Activated naive CD8-positive, alpha-beta T cell treated with anti-CD3 and anti-CD28 coated beads, Interleukin-2, amount 10 ng/mL, durations not matched to agents 7 days and 5 days (primary cell): ENCODE results near the gene CEP164. TPM values are rescaled to one million over a fixed set of nuclear protein-coding genes. Genes with fewer than 3 reads are reported as not detected.

ENCODE experiments used
- ATAC-seq: fragments of 150-1000 bp; cut with Tn5 transposase; one replicate; pipeline ENCODE4 v1.10.0; 2021; ENCODE audit warnings: low read depth, moderate library complexity
- POLR2A ChIA-PET: fragments of 350-600 bp; sonication (Branson Sonifier 250); formaldehyde crosslinking; loops from one replicate; lab custom pipeline; 2021; ENCODE audit warnings: antibody characterized with exemption; lab: Charles Lee
- DNase-seq: peaks from one replicate; pipeline ENCODE4 v3.0.0; 2021
- H3K27ac Mint-ChIP-seq: one replicate; pipeline ENCODE4 v1.8.0; 2022; ENCODE audit warnings: mild to moderate bottlenecking, mixed read lengths
- H3K27me3 Mint-ChIP-seq: one replicate; pipeline ENCODE4 v1.8.0; 2022; ENCODE audit warnings: mild to moderate bottlenecking, moderate library complexity, mixed read lengths
- H3K36me3 Mint-ChIP-seq: one replicate; pipeline ENCODE4 v1.8.0; 2021; ENCODE audit warnings: mild to moderate bottlenecking, mixed read lengths
- H3K4me1 Mint-ChIP-seq: one replicate; pipeline ENCODE4 v1.8.0; 2021; ENCODE audit warnings: mixed read lengths
- H3K4me3 Mint-ChIP-seq: one replicate; pipeline ENCODE4 v1.8.0; 2022; ENCODE audit warnings: mild to moderate bottlenecking, moderate library complexity, mixed read lengths
- H3K9me3 Mint-ChIP-seq: one replicate; pipeline ENCODE4 v1.8.0; 2021; ENCODE audit warnings: mixed read lengths
- total RNA-seq, 2 experiments: library from RNA; stranded (reverse); gene quantifications; one replicate each; pipeline ENCODE4 v1.2.3, GENCODE V29; 2021

The CEP164 gene
- total RNA-seq, 2 experiments from 2014 or later: 37.5 to 37.7 TPM

GRCh38 chr11:117356126-117356890 is 28.7 kb downstream of the CEP164 start:
- Mint-ChIP-seq H3K4me3 (no peak overlapping the region), H3K4me1 (no peaks in the 10 kb centered on the region), H3K36me3 (peaks cover 11% of the 10 kb centered on the region), H3K27me3 (no peaks in the 10 kb centered on the region), H3K9me3 (no peaks in the 10 kb centered on the region), H3K27ac (no peak overlapping the region)
- no peak for DNase-seq
- no peak for ATAC-seq
- POLR2A ChIA-PET: no interaction called here

GRCh38 chr11:117361432-117361831 is 33.8 kb downstream of the CEP164 start:
- H3K36me3 Mint-ChIP-seq: peaks cover 19% of the 10 kb centered on the region
- DNase-seq (no peak), ATAC-seq (no peak)
- POLR2A ChIA-PET: no interaction called here
- no peaks in the 10 kb centered on the region for H3K9me3 Mint-ChIP-seq
- H3K27me3 Mint-ChIP-seq: no peaks in the 10 kb centered on the region
- H3K27ac Mint-ChIP-seq: no peak overlapping the region
- H3K4me3 Mint-ChIP-seq: no peak overlapping the region
- H3K4me1 Mint-ChIP-seq: no peaks in the 10 kb centered on the region

GRCh38 chr11:117366248-117366647 is 38.6 kb downstream of the CEP164 start:
- H3K4me3 Mint-ChIP-seq: no peak overlapping the region
- no peaks in the 10 kb centered on the region for H3K9me3 Mint-ChIP-seq
- H3K4me1 Mint-ChIP-seq: no peaks in the 10 kb centered on the region
- no peak overlapping the region for H3K27ac Mint-ChIP-seq
- no peak for DNase-seq
- H3K27me3 Mint-ChIP-seq: no peaks in the 10 kb centered on the region
- H3K36me3 Mint-ChIP-seq: peaks cover 18% of the 10 kb centered on the region
- ATAC-seq: no peak
- POLR2A ChIA-PET: no interaction called here

GRCh38 chr11:117366875-117367274 is 39.2 kb downstream of the CEP164 start:
- H3K36me3 Mint-ChIP-seq: peaks cover 16% of the 10 kb centered on the region
- POLR2A ChIA-PET: no interaction called here

GRCh38 chr11:117369534-117369933 is 41.9 kb downstream of the CEP164 start:
- no peaks in the 10 kb centered on the region for H3K27me3 Mint-ChIP-seq
- H3K4me1 Mint-ChIP-seq: no peaks in the 10 kb centered on the region
- H3K27ac Mint-ChIP-seq: no peak overlapping the region
- no peaks in the 10 kb centered on the region for H3K9me3 Mint-ChIP-seq
- ATAC-seq (no peak), DNase-seq (no peak)
- no peak overlapping the region for H3K4me3 Mint-ChIP-seq
- H3K36me3 Mint-ChIP-seq: peaks cover 14% of the 10 kb centered on the region
- POLR2A ChIA-PET: no interaction called here

More at GRCh38 chr11:117366875-117367274, 39.2 kb downstream of the CEP164 start:
- Mint-ChIP-seq H3K4me3 (no peak overlapping the region), H3K27me3 (no peaks in the 10 kb centered on the region), H3K9me3 (no peaks in the 10 kb centered on the region), H3K4me1 (no peaks in the 10 kb centered on the region), H3K27ac (no peak overlapping the region)
- ATAC-seq: no peak
- DNase-seq: no peak

DNA sequence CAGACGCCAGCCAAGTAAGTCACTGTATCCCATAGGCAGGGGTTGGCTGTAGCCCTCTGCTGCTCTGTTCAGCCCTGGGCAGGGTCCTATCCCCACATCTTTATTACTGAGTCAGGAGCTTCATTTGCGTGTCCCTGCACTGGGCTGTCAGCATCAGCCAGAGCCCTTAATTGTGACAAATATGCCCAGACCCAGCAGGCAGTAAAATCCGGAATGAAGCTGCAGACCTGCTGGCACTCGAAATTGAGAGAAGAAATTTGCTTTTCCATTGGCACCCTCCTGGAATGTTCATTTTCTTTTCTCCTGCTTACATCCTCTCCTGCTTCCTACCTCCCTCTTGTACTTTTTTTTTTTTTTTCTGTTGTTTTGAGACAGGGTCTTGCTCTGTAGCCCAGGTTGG is 43.8 kb downstream of the CEP164 start:
- POLR2A ChIA-PET: no interaction called here
- H3K4me3 Mint-ChIP-seq: no peak overlapping the region
- no peaks in the 10 kb centered on the region for H3K4me1 Mint-ChIP-seq
- no peaks in the 10 kb centered on the region for H3K9me3 Mint-ChIP-seq
- H3K27me3 Mint-ChIP-seq: no peaks in the 10 kb centered on the region
- H3K27ac Mint-ChIP-seq: no peak overlapping the region
- DNase-seq (no peak), ATAC-seq (no peak)
- peaks cover 14% of the 10 kb centered on the region for H3K36me3 Mint-ChIP-seq

DNA sequence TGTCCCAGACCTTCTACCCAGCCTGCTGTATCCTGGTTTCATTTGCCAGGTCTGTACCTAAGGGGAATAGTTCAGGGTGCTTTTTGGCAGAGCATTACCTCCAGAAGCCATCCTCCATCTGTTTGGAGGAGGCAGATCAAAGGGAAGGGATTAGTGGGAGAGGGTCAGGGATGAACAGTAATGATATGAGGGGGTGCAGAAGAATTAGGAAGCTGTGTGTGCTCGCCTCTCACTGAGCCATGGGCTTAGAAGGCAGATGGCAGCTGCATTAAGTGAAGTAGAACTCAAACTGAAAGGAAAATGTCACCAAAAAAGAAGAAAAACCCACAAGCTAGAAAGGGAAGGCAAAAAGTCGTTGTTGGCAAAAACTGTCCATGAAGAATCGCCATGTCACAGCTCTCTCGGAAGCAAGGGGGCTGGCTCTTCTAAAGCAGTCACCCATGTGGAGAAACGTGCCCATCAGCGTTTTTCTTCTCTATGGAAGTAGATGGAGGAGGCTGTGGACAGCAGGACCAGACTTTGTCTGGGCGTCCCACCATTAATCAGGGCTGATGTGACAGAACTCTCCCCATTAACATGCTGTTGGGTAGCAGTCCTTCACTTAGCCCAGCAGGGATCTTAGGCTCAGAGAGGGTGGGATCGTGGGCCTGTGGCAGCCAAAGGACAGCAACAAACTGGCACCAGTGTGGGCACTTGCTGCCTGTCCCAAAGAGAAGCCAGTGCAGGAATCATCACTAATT is 46.8 kb downstream of the CEP164 start:
- ATAC-seq: no peak
- POLR2A ChIA-PET: no interaction called here
- no peak overlapping the region for H3K4me3 Mint-ChIP-seq

DNA sequence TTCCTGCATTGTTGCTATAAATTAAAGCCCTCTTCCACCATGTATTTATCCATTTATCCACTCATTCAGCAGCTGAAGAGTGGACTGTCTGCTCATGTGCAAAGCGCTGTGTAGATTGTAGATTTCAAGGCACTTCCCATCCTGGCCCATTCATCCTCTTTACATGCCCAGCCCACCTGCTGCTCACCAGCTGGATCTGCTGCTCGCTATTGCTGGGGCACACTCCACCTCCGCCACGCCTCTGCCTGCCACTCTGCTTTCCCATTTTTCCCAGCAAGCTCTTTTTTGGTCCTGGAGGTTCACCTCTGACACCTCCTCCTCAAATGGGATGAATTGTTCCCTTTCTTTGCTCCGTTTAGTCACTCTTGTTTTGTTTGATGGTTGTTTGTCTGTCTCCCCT is 48.3 kb downstream of the CEP164 start:
- ATAC-seq (no peak), DNase-seq (no peak)
- no peaks in the 10 kb centered on the region for H3K4me1 Mint-ChIP-seq
- no peak overlapping the region for H3K27ac Mint-ChIP-seq
- H3K36me3 Mint-ChIP-seq: peaks cover 16% of the 10 kb centered on the region
- no peaks in the 10 kb centered on the region for H3K27me3 Mint-ChIP-seq
- H3K4me3 Mint-ChIP-seq: no peak overlapping the region
- H3K9me3 Mint-ChIP-seq: no peaks in the 10 kb centered on the region
- POLR2A ChIA-PET: no interaction called here

More for the DNA sequence above, 46.8 kb downstream of the CEP164 start:
- no peak for DNase-seq
- Mint-ChIP-seq H3K9me3 (no peaks in the 10 kb centered on the region), H3K27me3 (no peaks in the 10 kb centered on the region), H3K4me1 (no peaks in the 10 kb centered on the region), H3K27ac (no peak overlapping the region), H3K36me3 (peaks cover 16% of the 10 kb centered on the region)

- DNase-seq: no peak
- Mint-ChIP-seq H3K27ac (no peak overlapping the region), H3K4me1 (no peaks in the 10 kb centered on the region), H3K4me3 (no peak overlapping the region), H3K9me3 (no peaks in the 10 kb centered on the region), H3K36me3 (peaks cover 15% of the 10 kb centered on the region), H3K27me3 (no peaks in the 10 kb centered on the region)
- POLR2A ChIA-PET: no interaction called here
- ATAC-seq: no peak
Measured at GRCh38 chr11:117376517-117376916, 48.9 kb downstream of the CEP164 start.

GRCh38 chr11:117378976-117379865 is 51.6 kb downstream of the CEP164 start:
- POLR2A ChIA-PET: no interaction called here
- Mint-ChIP-seq H3K4me3 (no peak overlapping the region), H3K27me3 (no peaks in the 10 kb centered on the region), H3K9me3 (no peaks in the 10 kb centered on the region), H3K4me1 (no peaks in the 10 kb centered on the region), H3K27ac (peak overlapping the region; percentile 55), H3K36me3 (peaks cover 9% of the 10 kb centered on the region)
- ATAC-seq: no peak
- no peak for DNase-seq

DNA sequence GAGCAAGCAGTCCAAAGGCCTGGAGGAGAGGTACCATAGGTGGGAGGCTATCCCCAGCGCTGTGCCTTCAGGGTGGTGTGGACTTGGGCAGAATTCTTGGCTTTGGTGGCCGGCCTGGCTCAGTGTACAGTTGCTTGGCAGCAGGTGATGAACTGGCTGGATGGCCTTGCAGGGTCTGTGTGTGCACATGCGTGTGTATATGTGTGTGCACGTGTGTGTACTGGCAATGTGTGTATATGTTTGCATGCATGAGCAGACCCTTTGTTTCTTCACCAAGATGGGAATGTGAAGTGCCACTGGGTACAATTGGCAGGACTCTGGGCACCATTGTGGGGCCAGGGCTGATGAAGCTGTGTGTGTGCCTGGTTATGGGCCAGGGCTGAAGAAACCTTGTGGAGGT is 53.0 kb downstream of the CEP164 start:
- Mint-ChIP-seq H3K4me1 (no peaks in the 10 kb centered on the region), H3K9me3 (no peaks in the 10 kb centered on the region), H3K27me3 (no peaks in the 10 kb centered on the region), H3K27ac (no peak overlapping the region), H3K36me3 (peaks cover 7% of the 10 kb centered on the region), H3K4me3 (no peak overlapping the region)
- POLR2A ChIA-PET: no interaction called here
- DNase-seq: no peak
- no peak for ATAC-seq

GRCh38 chr11:117381481-117382387 is 54.1 kb downstream of the CEP164 start:
- Mint-ChIP-seq H3K27ac (no peak overlapping the region), H3K9me3 (no peaks in the 10 kb centered on the region), H3K4me3 (no peak overlapping the region), H3K36me3 (peaks cover 2% of the 10 kb centered on the region), H3K4me1 (no peaks in the 10 kb centered on the region), H3K27me3 (no peaks in the 10 kb centered on the region)
- no peak for DNase-seq
- POLR2A ChIA-PET: no interaction called here
- ATAC-seq: no peak
